DND-41 (cell line): ENCODE results near the gene APEH.

Source experiments
- ATAC-seq: fragments of 200-7000 bp; cut with Tn5 transposase; 3 replicates; pipeline ENCODE4 v1.9.1; 2021; ENCODE audit warnings: low read depth; ENCODE audit not compliant: insufficient read depth
- DNase-seq: peaks from one replicate; pipeline ENCODE4 v3.0.0-alpha.2; 2020
- H2AFZ ChIP-seq: 2 replicates; pipeline ENCODE4 v1.6.0; 2012; ENCODE audit warnings: low read depth, low read length
- H3K27ac ChIP-seq: 2 replicates; pipeline ENCODE4 v1.5.1; 2012; ENCODE audit warnings: low read length, inconsistent platforms
- H3K27me3 ChIP-seq: fragments of 200-600 bp; sonication (generic); 2 replicates; pipeline ENCODE4 v1.6.0; 2012; ENCODE audit warnings: low read length, mild to moderate bottlenecking, inconsistent platforms; ENCODE audit not compliant: insufficient read depth, poor library complexity
- H3K36me3 ChIP-seq: 2 replicates; pipeline ENCODE4 v1.5.1; 2012; ENCODE audit warnings: low read length, inconsistent platforms; ENCODE audit not compliant: insufficient read depth
- H3K4me1 ChIP-seq: 2 replicates; pipeline ENCODE4 v1.5.1; 2012; ENCODE audit warnings: mild to moderate bottlenecking, low read length; ENCODE audit not compliant: insufficient read depth
- H3K4me2 ChIP-seq: 2 replicates; pipeline ENCODE4 v1.6.0; 2012; ENCODE audit warnings: mild to moderate bottlenecking, moderate library complexity, low read length, inconsistent platforms; ENCODE audit not compliant: insufficient read depth
- H3K4me3 ChIP-seq, 2 experiments: fragments of 200-600 bp in 1 of 2; shearing (Covaris generic) in 1 of 2; 2 replicates each; pipeline ENCODE4 v1.5.1; 2012 to 2016; ENCODE audit warnings: inconsistent platforms in 2 of 2, low read length in 2 of 2, mild to moderate bottlenecking in 2 of 2, low read depth in 1 of 2, moderate library complexity in 1 of 2
- H3K79me2 ChIP-seq: 2 replicates; pipeline ENCODE4 v1.6.0; 2012; ENCODE audit warnings: low read length, inconsistent platforms; ENCODE audit not compliant: insufficient read depth
- H3K9ac ChIP-seq: 2 replicates; pipeline ENCODE4 v1.6.0; 2012; ENCODE audit warnings: low read depth, mild to moderate bottlenecking, inconsistent platforms, low read length, moderate library complexity
- H3K9me3 ChIP-seq: 2 replicates; pipeline ENCODE4 v1.5.1; 2012; ENCODE audit warnings: low read length, moderate library complexity, mild to moderate bottlenecking, inconsistent platforms; ENCODE audit not compliant: insufficient read depth, severe bottlenecking
- H4K20me1 ChIP-seq: 2 replicates; pipeline ENCODE4 v1.6.0; 2012; ENCODE audit warnings: low read length; ENCODE audit not compliant: insufficient read depth
- CTCF ChIP-seq: IDR thresholded peaks from 2 replicates; pipeline ENCODE4 v1.5.1; 2012; ENCODE audit warnings: borderline replicate concordance, low read length, moderate library complexity, mild to moderate bottlenecking; ENCODE audit not compliant: poor library complexity, severe bottlenecking; ENCODE audit errors: extremely low read depth
- EZH2 ChIP-seq: IDR thresholded peaks from 3 replicates; pipeline ENCODE4 v1.6.1; 2012; ENCODE audit warnings: borderline replicate concordance, low read depth, mild to moderate bottlenecking, moderate library complexity, low read length, inconsistent platforms; ENCODE audit not compliant: severe bottlenecking

The APEH gene

GRCh38 chr3:49727154-49727923 is 53.2 kb downstream of the APEH start:
- DNase-seq = no peak
- TF ChIP-seq EZH2 = no peak
- no peak for TF ChIP-seq CTCF
- H3K27ac ChIP-seq = no peak overlapping the region
- no peaks in the 10 kb centered on the region for H3K27me3 ChIP-seq
- H3K4me3 ChIP-seq = no peak overlapping the region
- H3K36me3 ChIP-seq = peaks cover 54% of the 10 kb centered on the region
- no peak overlapping the region for H3K4me2 ChIP-seq
- H3K9ac ChIP-seq = no peak overlapping the region
- no peak for ATAC-seq
- H2AFZ ChIP-seq = no peak overlapping the region
- no peaks in the 10 kb centered on the region for H3K9me3 ChIP-seq
- H4K20me1 ChIP-seq = peaks cover 12% of the 10 kb centered on the region
- H3K79me2 ChIP-seq = peaks cover 18% of the 10 kb centered on the region
- peaks cover 24% of the 10 kb centered on the region for H3K4me1 ChIP-seq

- no peak for ATAC-seq
- peaks cover 12% of the 10 kb centered on the region for H3K79me2 ChIP-seq
- H3K4me2 ChIP-seq = no peak overlapping the region
- H3K27ac ChIP-seq = no peak overlapping the region
- H3K4me1 ChIP-seq = peaks cover 18% of the 10 kb centered on the region
- H3K4me3 ChIP-seq = no peak overlapping the region
- H3K9me3 ChIP-seq = no peaks in the 10 kb centered on the region
- H3K27me3 ChIP-seq = no peaks in the 10 kb centered on the region
- H4K20me1 ChIP-seq = peaks cover 6% of the 10 kb centered on the region
- no peak overlapping the region for H2AFZ ChIP-seq
- TF ChIP-seq CTCF (no peak), EZH2 (no peak)
- H3K9ac ChIP-seq = no peak overlapping the region
- peaks cover 55% of the 10 kb centered on the region for H3K36me3 ChIP-seq
- no peak for DNase-seq
These were observed 53.8 kb downstream of the APEH start for GRCh38 chr3:49727924-49728361.

- DNase-seq = no peak
- H3K9ac ChIP-seq = no peak overlapping the region
- H3K4me1 ChIP-seq = peaks cover 5% of the 10 kb centered on the region
- peaks cover 69% of the 10 kb centered on the region for H3K36me3 ChIP-seq
- no peak overlapping the region for H3K4me3 ChIP-seq
- TF ChIP-seq CTCF (no peak), EZH2 (no peak)
- no peaks in the 10 kb centered on the region for H3K9me3 ChIP-seq
- no peak overlapping the region for H3K27ac ChIP-seq
- ATAC-seq = no peak
- H3K4me2 ChIP-seq = no peak overlapping the region
- no peaks in the 10 kb centered on the region for H3K27me3 ChIP-seq
- no peak overlapping the region for H2AFZ ChIP-seq
- H4K20me1 ChIP-seq = no peaks in the 10 kb centered on the region; the same call in 1 of the 2 replicates
- H3K79me2 ChIP-seq = peaks cover 3% of the 10 kb centered on the region; the same call in 1 of the 2 replicates
These were observed 55.9 kb downstream of the APEH start for GRCh38 chr3:49729966-49730609.
